Activated T-cell treated with anti-CD3 and anti-CD28 coated beads, Interleukin-2, amount 50 U/mL, for 24 hours (primary cell): ENCODE data around the gene OR52I2.
A peak's percentile ranks its signal among the peaks of the same experiment; 100 is the strongest.

Source experiments
- DNase-seq: peaks from one replicate; pipeline ENCODE4 v3.0.0-alpha.2; 2020
- H3K27ac Mint-ChIP-seq: 2 replicates; pipeline ENCODE4 v1.8.0; 2020; ENCODE audit warnings: mild to moderate bottlenecking, mixed read lengths
- H3K27me3 Mint-ChIP-seq: 2 replicates; pipeline ENCODE4 v1.8.0; 2020; ENCODE audit warnings: mixed read lengths
- H3K36me3 Mint-ChIP-seq: 2 replicates; pipeline ENCODE4 v1.8.0; 2020; ENCODE audit warnings: low read depth, mixed read lengths
- H3K4me1 Mint-ChIP-seq: 2 replicates; pipeline ENCODE4 v1.8.0; 2020; ENCODE audit warnings: low read depth, mixed read lengths
- H3K4me3 Mint-ChIP-seq: 2 replicates; pipeline ENCODE4 v1.8.0; 2020; ENCODE audit warnings: mild to moderate bottlenecking, moderate library complexity, mixed read lengths
- H3K9me3 Mint-ChIP-seq: 2 replicates; pipeline ENCODE4 v1.8.0; 2020; ENCODE audit warnings: mixed read lengths

OR52I2 gene

GRCh38 chr11:4580124-4580523, 1.4 kb upstream of the OR52I2 start:
- Mint-ChIP-seq H3K36me3 (no peaks in the 10 kb centered on the region), H3K27me3 (peaks cover 51% of the 10 kb centered on the region), H3K27ac (no peak overlapping the region), H3K4me3 (no peak overlapping the region), H3K4me1 (peaks cover 5% of the 10 kb centered on the region), H3K9me3 (no peaks in the 10 kb centered on the region)
- no peak for DNase-seq

- no peak overlapping the region for H3K4me3 Mint-ChIP-seq
- H3K4me1 Mint-ChIP-seq: no peaks in the 10 kb centered on the region
- no peaks in the 10 kb centered on the region for H3K36me3 Mint-ChIP-seq
- peaks cover 15% of the 10 kb centered on the region for H3K27me3 Mint-ChIP-seq
- no peaks in the 10 kb centered on the region for H3K9me3 Mint-ChIP-seq
- DNase-seq: no peak
- no peak overlapping the region for H3K27ac Mint-ChIP-seq
Observed at GRCh38 chr11:4589017-4589416, 7.5 kb downstream of the OR52I2 start.

GRCh38 chr11:4593739-4594138, 12.2 kb downstream of the OR52I2 start, which contains the start of gene OR52I1:
TSS of gene OR52I1 (plus strand) at chr11:4594039. CDS start at chr11:4594039, 0 bp downstream.
- Mint-ChIP-seq H3K4me3 (no peak within 1 kb of the TSS), H3K9me3 (no peaks in the 10 kb centered on the region), H3K36me3 (peaks cover 30% of the 10 kb centered on the region), H3K27ac (no peak within 1 kb of the TSS), H3K27me3 (no peaks in the 10 kb centered on the region), H3K4me1 (no peaks in the 10 kb centered on the region)
- no peak for DNase-seq

- Mint-ChIP-seq H3K27ac (no peak overlapping the region), H3K4me1 (peaks cover 40% of the 10 kb centered on the region), H3K4me3 (no peak overlapping the region), H3K9me3 (no peaks in the 10 kb centered on the region), H3K27me3 (no peaks in the 10 kb centered on the region), H3K36me3 (peaks cover 55% of the 10 kb centered on the region)
- DNase-seq: no peak
Observed at GRCh38 chr11:4605057-4605456, 23.5 kb downstream of the OR52I2 start.

GRCh38 chr11:4606231-4607015, 24.9 kb downstream of the OR52I2 start:
- H3K27me3 Mint-ChIP-seq: no peaks in the 10 kb centered on the region
- H3K4me3 Mint-ChIP-seq: peak overlapping the region; percentile 92
- peak overlapping the region; percentile 95 for H3K27ac Mint-ChIP-seq
- no peaks in the 10 kb centered on the region for H3K9me3 Mint-ChIP-seq
- peaks cover 46% of the 10 kb centered on the region for H3K4me1 Mint-ChIP-seq
- peaks cover 41% of the 10 kb centered on the region for H3K36me3 Mint-ChIP-seq
- no peak for DNase-seq

- Mint-ChIP-seq H3K9me3 (no peaks in the 10 kb centered on the region), H3K27me3 (no peaks in the 10 kb centered on the region), H3K4me3 (peak overlapping the region; percentile 92), H3K36me3 (peaks cover 35% of the 10 kb centered on the region), H3K27ac (peak overlapping the region; percentile 95), H3K4me1 (peaks cover 46% of the 10 kb centered on the region)
- DNase-seq: no peak
Observed at GRCh38 chr11:4607096-4607495, 25.6 kb downstream of the OR52I2 start.

- H3K27me3 Mint-ChIP-seq: no peaks in the 10 kb centered on the region
- H3K36me3 Mint-ChIP-seq: peaks cover 25% of the 10 kb centered on the region
- H3K4me3 Mint-ChIP-seq: peak within 1 kb of the TSS; percentile 92
- DNase-seq: peak; percentile 95
- H3K4me1 Mint-ChIP-seq: peaks cover 46% of the 10 kb centered on the region
- no peaks in the 10 kb centered on the region for H3K9me3 Mint-ChIP-seq
- H3K27ac Mint-ChIP-seq: peak within 1 kb of the TSS; percentile 95
Observed at GRCh38 chr11:4607781-4608666, 26.5 kb downstream of the OR52I2 start, which contains the start of gene TRIM68. TSS of gene TRIM68 (minus strand) at chr11:4608231. CDS start at chr11:4605504, 2,727 bp downstream.

- DNase-seq: no peak
- no peaks in the 10 kb centered on the region for H3K9me3 Mint-ChIP-seq
Observed at GRCh38 chr11:4610258-4610935, 28.9 kb downstream of the OR52I2 start.

GRCh38 chr11:4611986-4612385, 30.4 kb downstream of the OR52I2 start:
- peaks cover 5% of the 10 kb centered on the region for H3K36me3 Mint-ChIP-seq
- H3K4me1 Mint-ChIP-seq: peaks cover 28% of the 10 kb centered on the region
- no peak overlapping the region for H3K4me3 Mint-ChIP-seq
- H3K27ac Mint-ChIP-seq: no peak overlapping the region
- no peaks in the 10 kb centered on the region for H3K9me3 Mint-ChIP-seq
- H3K27me3 Mint-ChIP-seq: peaks cover 2% of the 10 kb centered on the region
- DNase-seq: no peak

More at GRCh38 chr11:4610258-4610935, 28.9 kb downstream of the OR52I2 start:
- H3K36me3 Mint-ChIP-seq: peaks cover 5% of the 10 kb centered on the region
- H3K27ac Mint-ChIP-seq: peak overlapping the region; percentile 73
- H3K4me1 Mint-ChIP-seq: peaks cover 40% of the 10 kb centered on the region
- no peaks in the 10 kb centered on the region for H3K27me3 Mint-ChIP-seq
- H3K4me3 Mint-ChIP-seq: peak overlapping the region; percentile 62

- Mint-ChIP-seq H3K4me1 (no peaks in the 10 kb centered on the region), H3K36me3 (no peaks in the 10 kb centered on the region), H3K27me3 (peaks cover 20% of the 10 kb centered on the region), H3K4me3 (no peak overlapping the region), H3K9me3 (no peaks in the 10 kb centered on the region), H3K27ac (no peak overlapping the region)
- no peak for DNase-seq
Observed at GRCh38 chr11:4615856-4616444, 34.4 kb downstream of the OR52I2 start.

- H3K9me3 Mint-ChIP-seq: no peaks in the 10 kb centered on the region
- DNase-seq: no peak
- H3K4me3 Mint-ChIP-seq: no peak overlapping the region
- no peaks in the 10 kb centered on the region for H3K4me1 Mint-ChIP-seq
- H3K27ac Mint-ChIP-seq: no peak overlapping the region
- peaks cover 28% of the 10 kb centered on the region for H3K27me3 Mint-ChIP-seq
- no peaks in the 10 kb centered on the region for H3K36me3 Mint-ChIP-seq
Observed at GRCh38 chr11:4619514-4619913, 38.0 kb downstream of the OR52I2 start.

GRCh38 chr11:4626207-4627099, 44.9 kb downstream of the OR52I2 start:
- DNase-seq: no peak
- Mint-ChIP-seq H3K36me3 (peaks cover 3% of the 10 kb centered on the region), H3K4me1 (no peaks in the 10 kb centered on the region)

GRCh38 chr11:4636136-4636535, 54.6 kb downstream of the OR52I2 start:
- Mint-ChIP-seq H3K4me3 (no peak overlapping the region), H3K27ac (no peak overlapping the region), H3K36me3 (no peaks in the 10 kb centered on the region), H3K27me3 (peaks cover 18% of the 10 kb centered on the region), H3K9me3 (no peaks in the 10 kb centered on the region), H3K4me1 (no peaks in the 10 kb centered on the region)
- DNase-seq: no peak

More at GRCh38 chr11:4626207-4627099, 44.9 kb downstream of the OR52I2 start:
- H3K9me3 Mint-ChIP-seq: peaks cover 17% of the 10 kb centered on the region
- H3K27me3 Mint-ChIP-seq: peaks cover 53% of the 10 kb centered on the region
- no peak overlapping the region for H3K4me3 Mint-ChIP-seq
- H3K27ac Mint-ChIP-seq: no peak overlapping the region
